RKO (cell line): Measurements from ENCODE around the gene IGSF21.

Experiments
- DNase-seq: peaks from one replicate; pipeline ENCODE4 v3.0.0-alpha.2; 2016; ENCODE audit warnings: low spot score

The IGSF21 gene

GRCh38 chr1:18107369-18108298 is at the start of gene IGSF21:
IGSF21 (plus strand) TSS chr1:18107798; CDS start chr1:18108129, 331 bp downstream.
- DNase-seq = no peak

GRCh38 chr1:18058206-18058921 is 49.2 kb upstream of the IGSF21 start:
- DNase-seq = no peak

GRCh38 chr1:18058981-18059605 is 48.5 kb upstream of the IGSF21 start:
- DNase-seq = no peak

GRCh38 chr1:18060366-18060765 is 47.2 kb upstream of the IGSF21 start:
- DNase-seq = no peak

GRCh38 chr1:18062185-18062584 is 45.4 kb upstream of the IGSF21 start:
- no peak for DNase-seq

GRCh38 chr1:18064534-18064933 is 43.1 kb upstream of the IGSF21 start:
- DNase-seq = no peak

GRCh38 chr1:18066576-18066975 is 41.0 kb upstream of the IGSF21 start:
- DNase-seq = no peak

- DNase-seq = no peak
These were observed 37.7 kb upstream of the IGSF21 start for GRCh38 chr1:18069903-18070302.

GRCh38 chr1:18072066-18072465 is 35.5 kb upstream of the IGSF21 start:
- DNase-seq = no peak

- no peak for DNase-seq
These were observed 34.4 kb upstream of the IGSF21 start for GRCh38 chr1:18073066-18073642.

- DNase-seq = no peak
These were observed 29.9 kb upstream of the IGSF21 start for GRCh38 chr1:18077657-18078215.

- no peak for DNase-seq
These were observed 27.5 kb upstream of the IGSF21 start for GRCh38 chr1:18079941-18080735.

- no peak for DNase-seq
These were observed 22.1 kb upstream of the IGSF21 start for GRCh38 chr1:18085387-18086074.

- no peak for DNase-seq
These were observed 19.5 kb upstream of the IGSF21 start for GRCh38 chr1:18088077-18088594.

GRCh38 chr1:18089488-18089887 is 18.1 kb upstream of the IGSF21 start:
- no peak for DNase-seq

- no peak for DNase-seq
These were observed 17.0 kb upstream of the IGSF21 start for GRCh38 chr1:18090636-18091035.

GRCh38 chr1:18091660-18092446 is 15.7 kb upstream of the IGSF21 start:
- DNase-seq = no peak

- DNase-seq = no peak
These were observed 14.4 kb upstream of the IGSF21 start for GRCh38 chr1:18093193-18093592.

- DNase-seq = no peak
These were observed 14.0 kb upstream of the IGSF21 start for GRCh38 chr1:18093646-18094045.

- DNase-seq = no peak
These were observed 13.5 kb upstream of the IGSF21 start for GRCh38 chr1:18094096-18094495.
